OCI-LY3 (cell line): Measurements from ENCODE around the gene CAPN8.
A peak's percentile ranks its signal among the peaks of the same experiment; 100 is the strongest.

Experiments
- EZH2phosphoT487 ChIP-seq: fragments of 200-600 bp; shearing (Covaris generic); IDR thresholded peaks from 2 replicates; pipeline ENCODE4 v1.6.1; 2018; ENCODE audit warnings: antibody characterized with exemption, mixed run types, low read depth
- TF ChIP-seq, protein P1 (sequence below): fragments of 200-600, 300-600 bp; sonication (generic); IDR thresholded peaks from 2 replicates; pipeline ENCODE4 v1.5.1; 2014; ENCODE audit warnings: antibody characterized with exemption, low read length, low read depth

DNA sequence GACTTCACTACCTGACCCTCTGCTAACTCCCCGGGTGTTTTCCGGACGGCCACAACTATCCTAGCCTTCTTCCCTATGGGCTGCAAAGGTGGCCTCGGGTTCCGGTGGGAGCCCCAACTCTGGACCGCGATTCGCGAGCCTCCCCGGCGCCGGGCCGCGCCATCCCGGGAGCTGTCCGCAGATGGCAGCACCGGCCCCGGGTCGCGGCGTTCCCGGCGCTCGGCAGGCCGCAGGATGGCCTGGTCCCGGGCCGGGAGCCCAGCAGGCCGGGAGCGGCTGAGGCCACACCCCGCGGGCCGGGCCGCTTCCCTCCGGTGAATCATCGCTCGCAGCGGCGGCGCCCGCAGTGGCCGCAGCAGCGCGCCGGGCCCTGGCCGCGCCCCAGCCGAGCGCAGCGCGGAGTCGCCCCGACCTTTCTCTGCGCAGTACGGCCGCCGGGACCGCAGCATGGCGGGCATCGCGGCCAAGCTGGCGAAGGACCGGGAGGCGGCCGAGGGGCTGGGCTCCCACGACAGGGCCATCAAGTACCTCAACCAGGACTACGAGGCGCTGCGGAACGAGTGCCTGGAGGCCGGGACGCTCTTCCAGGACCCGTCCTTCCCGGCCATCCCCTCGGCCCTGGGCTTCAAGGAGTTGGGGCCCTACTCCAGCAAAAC, 46.8 kb upstream of the CAPN8 start, which contains the start of gene CAPN2:
- TF ChIP-seq, protein P1, sequence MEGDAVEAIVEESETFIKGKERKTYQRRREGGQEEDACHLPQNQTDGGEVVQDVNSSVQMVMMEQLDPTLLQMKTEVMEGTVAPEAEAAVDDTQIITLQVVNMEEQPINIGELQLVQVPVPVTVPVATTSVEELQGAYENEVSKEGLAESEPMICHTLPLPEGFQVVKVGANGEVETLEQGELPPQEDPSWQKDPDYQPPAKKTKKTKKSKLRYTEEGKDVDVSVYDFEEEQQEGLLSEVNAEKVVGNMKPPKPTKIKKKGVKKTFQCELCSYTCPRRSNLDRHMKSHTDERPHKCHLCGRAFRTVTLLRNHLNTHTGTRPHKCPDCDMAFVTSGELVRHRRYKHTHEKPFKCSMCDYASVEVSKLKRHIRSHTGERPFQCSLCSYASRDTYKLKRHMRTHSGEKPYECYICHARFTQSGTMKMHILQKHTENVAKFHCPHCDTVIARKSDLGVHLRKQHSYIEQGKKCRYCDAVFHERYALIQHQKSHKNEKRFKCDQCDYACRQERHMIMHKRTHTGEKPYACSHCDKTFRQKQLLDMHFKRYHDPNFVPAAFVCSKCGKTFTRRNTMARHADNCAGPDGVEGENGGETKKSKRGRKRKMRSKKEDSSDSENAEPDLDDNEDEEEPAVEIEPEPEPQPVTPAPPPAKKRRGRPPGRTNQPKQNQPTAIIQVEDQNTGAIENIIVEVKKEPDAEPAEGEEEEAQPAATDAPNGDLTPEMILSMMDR = peak; percentile 61
- no peak for TF ChIP-seq EZH2phosphoT487
